Ascending aorta (tissue), 2 donors: ENCODE measurements around the gene SIGMAR1. TPM values are rescaled to one million over a fixed set of nuclear protein-coding genes. Genes with fewer than 3 reads are reported as not detected.
A peak's percentile ranks its signal among the peaks of the same experiment; 100 is the strongest.

ENCODE experiments used
- DNase-seq, 2 donors: peaks; one replicate each; pipeline ENCODE4 v3.0.0-alpha.2; 2019; ENCODE audit warnings: low spot score in 2 of 2
- H3K27ac ChIP-seq, 2 donors: fragments of 200-600 bp; sonication (generic); one replicate each; pipeline ENCODE4 v1.5.1; 2016 to 2017; ENCODE audit warnings: mild to moderate bottlenecking in 1 of 2
- H3K27me3 ChIP-seq: fragments of 200-600 bp; sonication (generic); one replicate; pipeline ENCODE4 v1.5.1; 2017
- H3K36me3 ChIP-seq, 2 donors: fragments of 200-600 bp; sonication (generic); one replicate each; pipeline ENCODE4 v1.5.1; 2016
- H3K4me1 ChIP-seq, 2 donors: fragments of 200-600 bp; sonication (generic); one replicate each; pipeline ENCODE4 v1.5.1; 2016 to 2017; ENCODE audit warnings: mild to moderate bottlenecking in 1 of 2
- H3K4me3 ChIP-seq, 2 donors: fragments of 200-600 bp; sonication (generic); one replicate each; pipeline ENCODE4 v1.5.1; 2016 to 2017; ENCODE audit warnings: mild to moderate bottlenecking in 1 of 2
- H3K9me3 ChIP-seq, 2 donors: fragments of 200-600 bp; sonication (generic); one replicate each; pipeline ENCODE4 v1.5.1; 2016
- intact Hi-C: fragments of 100-400 bp; cut with DNase I; formaldehyde crosslinking; loops from one replicate; pipeline ENCODE4 v1.15.1; 2023
- total RNA-seq: library from RNA; depleted of rRNA; stranded (reverse); fragments of >200 nt; gene quantifications from one replicate; pipeline ENCODE4 v1.1.0, GENCODE V29; 2016
- TF ChIP-seq, protein P1 (sequence below), 3 experiments: fragments of 200-600 bp in 2 of 3; fragments of 450-650 bp in 1 of 3; sonication (generic) in 2 of 3; IDR thresholded peaks; one replicate each; pipeline ENCODE4 v1.5.1; 2016 to 2019; ENCODE audit warnings: antibody characterized with exemption in 3 of 3, mild to moderate bottlenecking in 1 of 3, moderate library complexity in 1 of 3

SIGMAR1 gene
- total RNA-seq, 1 donor from 2014 or later: 61.3 TPM

- Histone ChIP-seq H3K4me1 (peaks cover 3 to 13% of the 10 kb centered on the region in 2 donors), H3K4me3 (peak overlapping the region; percentile 77 to 92), H3K9me3 (no peaks in the 10 kb centered on the region), H3K27me3 (no peaks in the 10 kb centered on the region), H3K36me3 (peaks cover 20 to 46% of the 10 kb centered on the region in 2 donors), H3K27ac (peak overlapping the region; percentile 71 to 83)
- intact Hi-C loops: loop anchor here (1.0 to 5.0 kb wide), 6 partner anchors 7 to 156 kb away; partner anchors contain the start of genes CCL27, DCTN3, DNAI1 and ENHO
- DNase-seq: peak in 1 of 2 donors; percentile 90
- TF ChIP-seq, protein P1, sequence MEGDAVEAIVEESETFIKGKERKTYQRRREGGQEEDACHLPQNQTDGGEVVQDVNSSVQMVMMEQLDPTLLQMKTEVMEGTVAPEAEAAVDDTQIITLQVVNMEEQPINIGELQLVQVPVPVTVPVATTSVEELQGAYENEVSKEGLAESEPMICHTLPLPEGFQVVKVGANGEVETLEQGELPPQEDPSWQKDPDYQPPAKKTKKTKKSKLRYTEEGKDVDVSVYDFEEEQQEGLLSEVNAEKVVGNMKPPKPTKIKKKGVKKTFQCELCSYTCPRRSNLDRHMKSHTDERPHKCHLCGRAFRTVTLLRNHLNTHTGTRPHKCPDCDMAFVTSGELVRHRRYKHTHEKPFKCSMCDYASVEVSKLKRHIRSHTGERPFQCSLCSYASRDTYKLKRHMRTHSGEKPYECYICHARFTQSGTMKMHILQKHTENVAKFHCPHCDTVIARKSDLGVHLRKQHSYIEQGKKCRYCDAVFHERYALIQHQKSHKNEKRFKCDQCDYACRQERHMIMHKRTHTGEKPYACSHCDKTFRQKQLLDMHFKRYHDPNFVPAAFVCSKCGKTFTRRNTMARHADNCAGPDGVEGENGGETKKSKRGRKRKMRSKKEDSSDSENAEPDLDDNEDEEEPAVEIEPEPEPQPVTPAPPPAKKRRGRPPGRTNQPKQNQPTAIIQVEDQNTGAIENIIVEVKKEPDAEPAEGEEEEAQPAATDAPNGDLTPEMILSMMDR (IDR thresholded peaks at IDR 0.05): peak; percentile 67 to 84 (median 78)
These were observed 24.7 kb downstream of the SIGMAR1 start for GRCh38 chr9:34612788-34613390.

DNA sequence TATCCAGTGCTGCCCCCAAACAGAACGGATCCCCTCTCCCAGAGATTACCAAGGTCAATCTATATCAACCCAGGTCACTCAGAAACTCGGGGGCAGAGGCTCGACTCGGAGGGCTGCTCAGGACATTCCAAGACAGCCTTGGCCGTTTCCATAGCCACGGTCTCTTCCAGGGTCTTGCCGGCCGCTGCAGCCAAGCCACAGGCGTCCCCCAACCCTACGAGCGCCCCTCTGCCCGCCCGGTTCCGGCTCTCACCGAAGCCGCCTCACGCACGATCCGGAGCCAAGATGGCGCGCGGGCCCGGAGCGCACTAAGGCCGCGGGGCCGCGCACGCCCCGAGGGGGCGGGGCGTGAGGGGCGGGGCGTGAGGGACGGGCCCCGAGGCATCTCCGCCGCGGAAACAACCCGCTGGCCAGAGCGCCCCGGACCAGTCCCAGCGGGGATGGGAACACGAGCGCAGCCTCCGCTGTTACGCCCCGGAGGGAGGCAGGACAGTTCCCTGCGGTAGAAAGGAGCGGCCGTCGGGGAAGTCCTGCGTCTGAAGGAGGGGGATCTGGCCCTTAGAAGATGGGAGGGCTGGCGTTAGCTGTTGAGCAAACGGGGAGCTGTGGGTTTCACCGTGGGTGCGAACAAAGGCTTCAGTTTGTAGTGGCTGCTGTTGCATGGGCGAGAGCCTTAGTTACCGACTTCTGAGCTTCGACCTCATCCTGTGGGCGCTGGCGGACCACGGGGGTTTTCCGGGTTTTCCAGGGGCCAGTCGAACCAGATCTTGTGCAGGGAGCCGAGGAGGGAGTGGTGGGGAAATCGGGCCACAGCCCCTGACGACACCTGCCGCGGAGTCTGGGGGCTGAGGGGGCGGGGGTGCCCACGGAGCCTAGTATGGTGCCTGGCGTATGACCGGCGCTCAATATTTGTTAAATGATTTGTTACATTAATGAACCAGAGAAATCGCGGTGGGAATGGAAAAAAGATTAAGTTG is 25.5 kb downstream of the SIGMAR1 start, which contains the start of gene RPP25L:
Gene RPP25L, minus strand, starts transcription at position 287 of the 977 bp plus-strand sequence. CDS start 801 bp downstream, outside the sequence.
- Histone ChIP-seq H3K4me3 (peak within 1 kb of the TSS; percentile 77 to 92), H3K27ac (peak within 1 kb of the TSS; percentile 71 to 83), H3K4me1 (peaks cover 3 to 13% of the 10 kb centered on the region in 2 donors), H3K9me3 (no peaks in the 10 kb centered on the region), H3K27me3 (no peaks in the 10 kb centered on the region), H3K36me3 (peaks cover 17 to 38% of the 10 kb centered on the region in 2 donors)
- TF ChIP-seq, protein P1 (IDR thresholded peaks at IDR 0.05): no peak
- intact Hi-C loops: loop anchor here (1.0 to 5.0 kb wide), 6 partner anchors 8 to 155 kb away; partner anchors contain the start of genes CCL27, DCTN3, DNAI1 and ENHO
- peak; percentile 63 to 92 for DNase-seq

DNA sequence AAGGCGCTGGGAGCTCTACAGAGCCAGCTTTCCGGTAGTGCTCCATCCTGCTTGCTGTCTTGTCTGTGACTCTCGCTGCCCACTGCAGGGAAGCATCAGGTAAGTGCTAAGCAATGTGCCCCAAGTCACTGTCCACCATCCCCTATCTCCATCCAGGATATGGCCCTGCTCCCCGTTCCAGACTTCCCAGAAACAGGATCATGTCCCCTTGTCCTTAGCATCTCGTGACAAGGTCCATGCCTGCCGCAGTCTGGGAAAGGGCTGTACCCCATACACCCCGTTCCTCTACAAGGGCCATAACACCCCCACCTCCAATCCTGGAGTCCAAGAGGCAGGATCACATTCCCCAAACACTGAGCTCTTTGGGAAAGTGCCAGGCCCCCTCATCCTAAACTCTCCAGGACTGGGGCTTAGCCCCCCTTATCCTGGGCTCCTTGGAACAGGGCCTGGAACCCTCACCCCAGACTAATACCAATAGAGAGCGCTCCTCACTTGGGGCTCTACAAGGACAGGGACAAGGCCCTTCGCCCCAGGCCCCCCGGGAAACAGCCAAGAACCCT is 26.3 kb downstream of the SIGMAR1 start:
- Histone ChIP-seq H3K4me3 (peak overlapping the region; percentile 77 to 92), H3K4me1 (peaks cover 3 to 13% of the 10 kb centered on the region in 2 donors), H3K9me3 (no peaks in the 10 kb centered on the region), H3K27ac (peak overlapping the region; percentile 71 to 83), H3K27me3 (no peaks in the 10 kb centered on the region), H3K36me3 (peaks cover 9 to 30% of the 10 kb centered on the region in 2 donors)
- TF ChIP-seq, protein P1 (IDR thresholded peaks at IDR 0.05): no peak
- DNase-seq: no peak
- intact Hi-C loops: loop anchor here (5.0 kb wide), 3 partner anchors 51 to 154 kb away; partner anchors contain the start of genes CCL27, DNAI1, ENHO and FAM219A

DNA sequence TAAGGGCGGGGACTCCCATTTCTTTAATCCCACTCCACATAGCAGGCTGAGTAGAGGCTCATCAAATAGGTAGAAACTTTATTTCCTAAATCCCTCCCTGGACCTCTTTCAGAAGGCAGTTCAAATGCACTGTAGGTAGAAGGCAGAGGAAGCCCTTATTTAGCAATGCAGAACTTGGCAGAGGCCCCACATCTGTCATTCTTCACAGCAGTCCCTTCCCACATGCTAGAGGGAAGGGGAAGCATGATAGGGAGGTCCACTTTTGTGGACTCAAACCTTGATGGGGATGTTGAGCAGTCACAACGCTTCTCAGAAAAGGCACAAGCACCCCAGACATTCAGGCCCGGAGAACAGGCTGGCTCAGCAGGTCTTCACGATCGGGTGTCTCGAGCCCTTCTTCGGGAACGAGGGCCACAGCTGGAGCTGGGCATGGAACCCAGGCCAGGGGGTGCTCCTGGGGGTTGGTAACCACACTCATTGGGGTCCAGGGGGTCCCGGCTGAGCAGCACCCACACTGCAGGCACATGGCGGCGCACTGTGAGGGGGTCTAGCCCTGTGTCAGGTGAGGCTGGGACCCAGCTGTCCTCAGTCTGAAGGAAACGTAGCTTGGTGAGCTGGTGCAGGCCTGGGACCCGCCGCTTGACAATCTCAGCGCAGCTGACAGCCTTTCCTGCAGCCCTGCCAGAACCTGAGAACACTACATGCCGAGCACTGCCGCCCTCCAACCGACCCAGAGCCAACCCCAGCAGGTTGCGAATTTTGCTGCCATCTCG is 27.0 kb downstream of the SIGMAR1 start:
- intact Hi-C loops: loop anchor here (5.0 kb wide), 3 partner anchors 52 to 153 kb away; partner anchors contain the start of genes CCL27, DNAI1, ENHO and FAM219A
- DNase-seq: no peak
- Histone ChIP-seq H3K4me3 (peak overlapping the region in 1 of 2 donors; percentile 77), H3K27ac (no peak overlapping the region), H3K9me3 (no peaks in the 10 kb centered on the region), H3K27me3 (no peaks in the 10 kb centered on the region), H3K36me3 (peaks cover 9 to 23% of the 10 kb centered on the region in 2 donors), H3K4me1 (peaks cover 3 to 13% of the 10 kb centered on the region in 2 donors)
- TF ChIP-seq, protein P1 (IDR thresholded peaks at IDR 0.05): no peak
